Smooth muscle cell (in vitro differentiated cells): Measurements from ENCODE around the gene EIF5AL1. TPM values are rescaled to one million over a fixed set of nuclear protein-coding genes. Genes with fewer than 3 reads are reported as not detected.

Source experiments
- DNase-seq: peaks from one replicate; lab custom pipeline; 2025; ENCODE audit not compliant: unreplicated experiment; lab: John Stamatoyannopoulos, UW
- H2AFZ ChIP-seq: fragments of 200-600 bp; sonication (generic); 2 replicates; pipeline ENCODE4 v1.6.0; 2016; ENCODE audit warnings: antibody characterized with exemption, low read depth, mild to moderate bottlenecking
- H3F3A ChIP-seq: fragments of 200-600 bp; sonication (generic); 2 replicates; pipeline ENCODE4 v1.6.0; 2017; ENCODE audit warnings: antibody characterized with exemption, low read depth
- H3K27ac ChIP-seq: fragments of 200-600 bp; sonication (generic); 2 replicates; pipeline ENCODE4 v1.5.1; 2016; ENCODE audit warnings: low read depth, mild to moderate bottlenecking
- H3K27me3 ChIP-seq: fragments of 200-600 bp; sonication (generic); 2 replicates; pipeline ENCODE4 v1.6.1; 2016; ENCODE audit warnings: low read depth, mild to moderate bottlenecking
- H3K36me3 ChIP-seq: fragments of 200-600 bp; sonication (generic); 2 replicates; pipeline ENCODE4 v1.5.1; 2016; ENCODE audit warnings: low read depth
- H3K4me1 ChIP-seq: fragments of 200-600 bp; sonication (generic); 2 replicates; pipeline ENCODE4 v1.5.1; 2016; ENCODE audit warnings: low read depth
- H3K4me2 ChIP-seq: fragments of 200-600 bp; sonication (generic); 2 replicates; pipeline ENCODE4 v1.6.0; 2016; ENCODE audit warnings: mild to moderate bottlenecking
- H3K4me3 ChIP-seq: fragments of 200-600 bp; sonication (generic); 2 replicates; pipeline ENCODE4 v1.5.1; 2016; ENCODE audit warnings: mild to moderate bottlenecking
- H3K79me2 ChIP-seq: fragments of 200-600 bp; sonication (generic); 2 replicates; pipeline ENCODE4 v1.6.0; 2016; ENCODE audit warnings: low read depth, mild to moderate bottlenecking
- H3K9ac ChIP-seq: fragments of 200-600 bp; sonication (generic); 2 replicates; pipeline ENCODE4 v1.6.0; 2016; ENCODE audit warnings: low read depth
- H3K9me3 ChIP-seq: fragments of 200-600 bp; sonication (generic); replicated peaks from 2 replicates; pipeline ENCODE4 v1.5.1; 2016; ENCODE audit warnings: low read depth
- H4K20me1 ChIP-seq: fragments of 200-600 bp; sonication (generic); 2 replicates; pipeline ENCODE4 v1.6.0; 2016; ENCODE audit warnings: low read depth
- WGBS: methylation state at CpG from one replicate; pipeline ENCODE4 v1.1.7; 2016; ENCODE audit warnings: low lambda C conversion rate; 5-methylcytosine and 5-hydroxymethylcytosine counted together
- polyA plus RNA-seq: library from polyadenylated mRNA; unstranded; fragments of >200 nt; fragmentation: Nextera tagmentation; extraction: Ambion mirVana; gene quantifications from 2 replicates; pipeline ENCODE4 v1.2.1, GENCODE V29; 2016
- total RNA-seq: library from RNA; depleted of rRNA; stranded (reverse); fragments of >200 nt; gene quantifications from 2 replicates; pipeline ENCODE4 v1.2.3, GENCODE V29; 2014
- TF ChIP-seq, protein P1 (sequence below): fragments of 200-600 bp; sonication (generic); IDR thresholded peaks from 2 replicates; pipeline ENCODE4 v1.5.1; 2017; ENCODE audit warnings: borderline replicate concordance, mild to moderate bottlenecking, antibody characterized with exemption; ENCODE audit not compliant: insufficient read depth, poor library complexity, severe bottlenecking

EIF5AL1 gene
- total and polyA plus RNA-seq, 2 experiments from 2014 or later = 0.49 to 1.6 TPM

- H3K27ac ChIP-seq = peak overlapping the region; percentile 78
- H3K27me3 ChIP-seq = no peaks in the 10 kb centered on the region
- peak overlapping the region; percentile 3 for H2AFZ ChIP-seq
- TF ChIP-seq, protein P1, sequence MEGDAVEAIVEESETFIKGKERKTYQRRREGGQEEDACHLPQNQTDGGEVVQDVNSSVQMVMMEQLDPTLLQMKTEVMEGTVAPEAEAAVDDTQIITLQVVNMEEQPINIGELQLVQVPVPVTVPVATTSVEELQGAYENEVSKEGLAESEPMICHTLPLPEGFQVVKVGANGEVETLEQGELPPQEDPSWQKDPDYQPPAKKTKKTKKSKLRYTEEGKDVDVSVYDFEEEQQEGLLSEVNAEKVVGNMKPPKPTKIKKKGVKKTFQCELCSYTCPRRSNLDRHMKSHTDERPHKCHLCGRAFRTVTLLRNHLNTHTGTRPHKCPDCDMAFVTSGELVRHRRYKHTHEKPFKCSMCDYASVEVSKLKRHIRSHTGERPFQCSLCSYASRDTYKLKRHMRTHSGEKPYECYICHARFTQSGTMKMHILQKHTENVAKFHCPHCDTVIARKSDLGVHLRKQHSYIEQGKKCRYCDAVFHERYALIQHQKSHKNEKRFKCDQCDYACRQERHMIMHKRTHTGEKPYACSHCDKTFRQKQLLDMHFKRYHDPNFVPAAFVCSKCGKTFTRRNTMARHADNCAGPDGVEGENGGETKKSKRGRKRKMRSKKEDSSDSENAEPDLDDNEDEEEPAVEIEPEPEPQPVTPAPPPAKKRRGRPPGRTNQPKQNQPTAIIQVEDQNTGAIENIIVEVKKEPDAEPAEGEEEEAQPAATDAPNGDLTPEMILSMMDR = peak; percentile 59
- H3K79me2 ChIP-seq = no peaks in the 10 kb centered on the region
- peaks cover 23% of the 10 kb centered on the region for H3K4me1 ChIP-seq
- H3F3A ChIP-seq = peaks cover 16% of the 10 kb centered on the region
- no peaks in the 10 kb centered on the region for H3K9me3 ChIP-seq
- no peak overlapping the region for H3K4me3 ChIP-seq
- DNase-seq = no peak
- H3K36me3 ChIP-seq = no peaks in the 10 kb centered on the region
- peak overlapping the region; percentile 72 for H3K4me2 ChIP-seq
- no peak overlapping the region for H3K9ac ChIP-seq
- WGBS = 35% methylated on average over 10 of the region's 10 CpGs
- H4K20me1 ChIP-seq = no peaks in the 10 kb centered on the region
Measured at GRCh38 chr10:79487296-79488194, 24.8 kb upstream of the EIF5AL1 start.

- 8% methylated on average over 5 of the region's 5 CpGs for WGBS
- no peak for DNase-seq
- TF ChIP-seq, protein P1 = no peak
- H3K9ac ChIP-seq = no peak overlapping the region
- H3K9me3 ChIP-seq = no peaks in the 10 kb centered on the region
- H2AFZ ChIP-seq = no peak overlapping the region
- H3K4me3 ChIP-seq = no peak overlapping the region
- H3K4me1 ChIP-seq = peaks cover 16% of the 10 kb centered on the region
- no peaks in the 10 kb centered on the region for H3K27me3 ChIP-seq
- H3K27ac ChIP-seq = peak overlapping the region; percentile 78
- H3F3A ChIP-seq = peaks cover 15% of the 10 kb centered on the region
- no peaks in the 10 kb centered on the region for H3K36me3 ChIP-seq
- peak overlapping the region; percentile 72 for H3K4me2 ChIP-seq
- H3K79me2 ChIP-seq = no peaks in the 10 kb centered on the region
- no peaks in the 10 kb centered on the region for H4K20me1 ChIP-seq
Measured at GRCh38 chr10:79488336-79488735, 24.0 kb upstream of the EIF5AL1 start.

GRCh38 chr10:79488870-79489269 lies 23.5 kb upstream of the EIF5AL1 start:
- H3K9ac ChIP-seq = no peak overlapping the region
- DNase-seq = no peak
- H4K20me1 ChIP-seq = no peaks in the 10 kb centered on the region
- H3K27ac ChIP-seq = peak overlapping the region; percentile 78
- TF ChIP-seq, protein P1 = no peak
- H3F3A ChIP-seq = peaks cover 10% of the 10 kb centered on the region
- H3K4me1 ChIP-seq = peaks cover 10% of the 10 kb centered on the region
- H3K4me3 ChIP-seq = no peak overlapping the region
- no peaks in the 10 kb centered on the region for H3K79me2 ChIP-seq
- no peaks in the 10 kb centered on the region for H3K36me3 ChIP-seq
- H2AFZ ChIP-seq = no peak overlapping the region
- H3K4me2 ChIP-seq = peak overlapping the region; percentile 38
- H3K9me3 ChIP-seq = no peaks in the 10 kb centered on the region
- no peaks in the 10 kb centered on the region for H3K27me3 ChIP-seq
- 91% methylated on average over 3 of the region's 3 CpGs for WGBS
